HEK293 (cell line): Measurements from ENCODE around the gene ABAT.

Experiments
- CTCF ChIA-PET: fragments of 350-600 bp; formaldehyde crosslinking; extraction: SDS; loops from one replicate; lab custom pipeline; 2021; ENCODE audit warnings: antibody characterized with exemption; lab: Yijun Ruan, JAX
- POLR2A ChIA-PET: fragments of 300-600 bp; formaldehyde crosslinking; extraction: SDS; loops from one replicate; lab custom pipeline; 2020; ENCODE audit warnings: antibody characterized with exemption, inconsistent platforms; lab: Yijun Ruan, JAX
- H3K27ac ChIP-seq: fragments of 200-500 bp; sonication (Bioruptor generic); 2 replicates; pipeline ENCODE4 v1.5.1; 2014; ENCODE audit warnings: low read depth, low read length, control low read depth, inconsistent platforms; ENCODE audit errors: extremely low read depth
- H3K36me3 ChIP-seq, 2 experiments: fragments of 200-500 bp in 1 of 2; sonication (Bioruptor generic) in 1 of 2; 1 replicate in 1 of 2; 2 replicates in 1 of 2; pipeline ENCODE4 v1.5.1; 2014 to 2017; ENCODE audit warnings: inconsistent platforms in 2 of 2, low read length in 2 of 2; ENCODE audit not compliant: control insufficient read depth in 2 of 2, insufficient read depth in 1 of 2
- H3K4me1 ChIP-seq: fragments of 200-500 bp; sonication (Bioruptor generic); 2 replicates; pipeline ENCODE4 v1.5.1; 2014; ENCODE audit warnings: mild to moderate bottlenecking, low read length, inconsistent platforms; ENCODE audit not compliant: control insufficient read depth, insufficient read depth
- H3K4me3 ChIP-seq: 2 replicates; pipeline ENCODE4 v1.5.1; 2011; ENCODE audit warnings: low read depth, mild to moderate bottlenecking, control low read depth, low read length, moderate library complexity
- H3K9me3 ChIP-seq: fragments of 200-500 bp; sonication (Bioruptor generic); 2 replicates; pipeline ENCODE4 v1.5.1; 2014; ENCODE audit warnings: low read depth, low read length, inconsistent platforms; ENCODE audit not compliant: control insufficient read depth, insufficient read depth
- GLI2 ChIP-seq: fragments of 450-650 bp; formaldehyde crosslinking; IDR thresholded peaks from 2 replicates; pipeline ENCODE4; 2017; ENCODE audit warnings: missing biosample characterization, missing genetic modification characterization, low read depth, borderline replicate concordance
- GLIS2 ChIP-seq: fragments of 450-650 bp; formaldehyde crosslinking; IDR thresholded peaks from 2 replicates; pipeline ENCODE4 v1.5.1; 2016; ENCODE audit warnings: missing biosample characterization, missing genetic modification characterization
- KLF16 ChIP-seq: fragments of 450-650 bp; formaldehyde crosslinking; IDR thresholded peaks from 2 replicates; pipeline ENCODE4 v1.5.1; 2017; ENCODE audit warnings: missing biosample characterization, missing genetic modification characterization
- PRDM2 ChIP-seq: fragments of 450-650 bp; formaldehyde crosslinking; IDR thresholded peaks from 2 replicates; pipeline ENCODE4 v1.5.1; 2016; ENCODE audit warnings: missing biosample characterization, missing genetic modification characterization, borderline replicate concordance
- SCRT1 ChIP-seq: fragments of 450-650 bp; formaldehyde crosslinking; IDR thresholded peaks from 2 replicates; pipeline ENCODE4 v1.5.1; 2016; ENCODE audit warnings: missing biosample characterization, missing genetic modification characterization, borderline replicate concordance
- ZNF184 ChIP-seq: fragments of 450-650 bp; IDR thresholded peaks from 2 replicates; pipeline ENCODE4 v1.5.1; 2018; ENCODE audit warnings: missing biosample characterization, mild to moderate bottlenecking, missing genetic modification characterization
- ZNF19 ChIP-seq: fragments of 450-650 bp; formaldehyde crosslinking; IDR thresholded peaks from 2 replicates; pipeline ENCODE4; 2016; ENCODE audit warnings: missing biosample characterization, missing genetic modification characterization, low read depth
- ZNF2 ChIP-seq: fragments of 450-650 bp; formaldehyde crosslinking; IDR thresholded peaks from 2 replicates; pipeline ENCODE4 v1.5.1; 2016; ENCODE audit warnings: missing biosample characterization, missing genetic modification characterization
- ZNF274 ChIP-seq, 2 experiments: fragments of 200-500 bp in 1 of 2; fragments of 450-650 bp in 1 of 2; sonication (Bioruptor generic) in 1 of 2; formaldehyde crosslinking in 1 of 2; IDR thresholded peaks; 2 replicates each; pipeline versions ENCODE4 v1.5.1 to v1.6.1; 2014 to 2016; ENCODE audit warnings: borderline replicate concordance in 1 of 2, inconsistent platforms in 1 of 2, low read length in 1 of 2, missing biosample characterization in 1 of 2, missing genetic modification characterization in 1 of 2
- ZNF311 ChIP-seq: fragments of 450-650 bp; formaldehyde crosslinking; IDR thresholded peaks from 2 replicates; pipeline ENCODE4 v1.5.1; 2017; ENCODE audit warnings: missing biosample characterization, missing genetic modification characterization, borderline replicate concordance
- ZNF433 ChIP-seq: fragments of 450-650 bp; formaldehyde crosslinking; IDR thresholded peaks from 2 replicates; pipeline ENCODE4 v1.5.1; 2016; ENCODE audit warnings: missing biosample characterization, missing genetic modification characterization, low read depth
- ZNF449 ChIP-seq: fragments of 450-650 bp; formaldehyde crosslinking; IDR thresholded peaks from 2 replicates; pipeline ENCODE4 v1.5.1; 2017; ENCODE audit warnings: missing biosample characterization, mild to moderate bottlenecking, missing genetic modification characterization, moderate library complexity
- ZNF513 ChIP-seq: fragments of 450-650 bp; IDR thresholded peaks from 2 replicates; pipeline ENCODE4 v1.5.1; 2018; ENCODE audit warnings: missing biosample characterization, missing genetic modification characterization
- ZNF548 ChIP-seq: fragments of 450-650 bp; formaldehyde crosslinking; IDR thresholded peaks from 2 replicates; pipeline ENCODE4 v1.5.1; 2016; ENCODE audit warnings: missing biosample characterization, missing genetic modification characterization
- ZNF571 ChIP-seq: fragments of 450-650 bp; formaldehyde crosslinking; IDR thresholded peaks from 2 replicates; pipeline ENCODE4 v1.5.0; 2017; ENCODE audit warnings: missing biosample characterization, missing genetic modification characterization
- ZNF639 ChIP-seq: fragments of 450-650 bp; formaldehyde crosslinking; IDR thresholded peaks from 2 replicates; pipeline ENCODE4 v1.5.1; 2016; ENCODE audit warnings: missing biosample characterization, missing genetic modification characterization
- TF ChIP-seq, protein P1 (sequence below): fragments of 450-650 bp; formaldehyde crosslinking; IDR thresholded peaks from 2 replicates; pipeline ENCODE4 v1.5.1; 2016; ENCODE audit warnings: missing biosample characterization, missing genetic modification characterization

ABAT gene

GRCh38 chr16:8696880-8697279, 22.5 kb downstream of the ABAT start (continued):
- TF ChIP-seq GLIS2 (tag by site-specific recombination): no peak

- no peaks in the 10 kb centered on the region for H3K4me1 ChIP-seq
- no peak overlapping the region for H3K27ac ChIP-seq
- no peak overlapping the region for H3K4me3 ChIP-seq
- H3K36me3 ChIP-seq: no peaks in the 10 kb centered on the region
- no peaks in the 10 kb centered on the region for H3K9me3 ChIP-seq
- ChIA-PET CTCF (no interaction called here), POLR2A (interaction anchor here (0.5 kb wide), 1 partner anchor 16 kb away, joined by 3 read pairs; no protein-coding TSS in a partner anchor)
- TF ChIP-seq ZNF184 (tag by site-specific recombination) (no peak), ZNF571 (tag by site-specific recombination) (no peak), ZNF311 (tag by site-specific recombination) (no peak), KLF16 (tag by site-specific recombination) (no peak), ZNF433 (tag by site-specific recombination) (no peak)
- TF ChIP-seq, protein P1, sequence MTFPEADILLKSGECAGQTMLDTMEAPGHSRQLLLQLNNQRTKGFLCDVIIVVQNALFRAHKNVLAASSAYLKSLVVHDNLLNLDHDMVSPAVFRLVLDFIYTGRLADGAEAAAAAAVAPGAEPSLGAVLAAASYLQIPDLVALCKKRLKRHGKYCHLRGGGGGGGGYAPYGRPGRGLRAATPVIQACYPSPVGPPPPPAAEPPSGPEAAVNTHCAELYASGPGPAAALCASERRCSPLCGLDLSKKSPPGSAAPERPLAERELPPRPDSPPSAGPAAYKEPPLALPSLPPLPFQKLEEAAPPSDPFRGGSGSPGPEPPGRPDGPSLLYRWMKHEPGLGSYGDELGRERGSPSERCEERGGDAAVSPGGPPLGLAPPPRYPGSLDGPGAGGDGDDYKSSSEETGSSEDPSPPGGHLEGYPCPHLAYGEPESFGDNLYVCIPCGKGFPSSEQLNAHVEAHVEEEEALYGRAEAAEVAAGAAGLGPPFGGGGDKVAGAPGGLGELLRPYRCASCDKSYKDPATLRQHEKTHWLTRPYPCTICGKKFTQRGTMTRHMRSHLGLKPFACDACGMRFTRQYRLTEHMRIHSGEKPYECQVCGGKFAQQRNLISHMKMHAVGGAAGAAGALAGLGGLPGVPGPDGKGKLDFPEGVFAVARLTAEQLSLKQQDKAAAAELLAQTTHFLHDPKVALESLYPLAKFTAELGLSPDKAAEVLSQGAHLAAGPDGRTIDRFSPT: no peak
Observed at GRCh38 chr16:8697965-8698364, 23.5 kb downstream of the ABAT start.

- TF ChIP-seq ZNF513: no peak
- no peaks in the 10 kb centered on the region for H3K9me3 ChIP-seq
- ChIA-PET CTCF (no interaction called here), POLR2A (interaction anchor here (0.6 kb wide), 1 partner anchor 82 kb away, joined by 6 read pairs; no protein-coding TSS in a partner anchor)
- H3K27ac ChIP-seq: no peak overlapping the region
- H3K4me1 ChIP-seq: no peaks in the 10 kb centered on the region
- H3K4me3 ChIP-seq: no peak overlapping the region
- no peaks in the 10 kb centered on the region for H3K36me3 ChIP-seq
Observed at GRCh38 chr16:8703693-8704092, 29.3 kb downstream of the ABAT start.

DNA sequence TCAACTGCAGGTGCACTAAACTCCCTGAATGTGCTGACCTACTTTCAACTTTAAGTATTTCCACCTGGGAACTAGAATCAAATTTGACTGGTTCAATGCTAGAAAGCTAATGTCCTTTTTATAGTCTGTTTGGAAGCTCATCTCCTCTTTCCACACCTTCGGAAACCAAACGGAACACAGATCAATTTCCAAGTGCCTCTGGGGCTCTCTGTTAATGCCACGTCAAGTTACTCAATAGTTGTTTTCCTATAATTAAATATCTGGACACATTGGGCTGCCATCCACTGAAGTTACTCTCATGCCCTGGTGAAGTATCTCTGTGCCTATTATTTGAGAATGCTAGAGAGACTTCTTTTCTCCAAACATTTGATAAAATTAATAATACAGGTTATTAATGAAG, 29.7 kb downstream of the ABAT start:
- no peaks in the 10 kb centered on the region for H3K9me3 ChIP-seq
- no peaks in the 10 kb centered on the region for H3K36me3 ChIP-seq
- H3K27ac ChIP-seq: no peak overlapping the region
- H3K4me1 ChIP-seq: no peaks in the 10 kb centered on the region
- ChIA-PET CTCF (no interaction called here), POLR2A (no interaction called here)
- H3K4me3 ChIP-seq: no peak overlapping the region
- TF ChIP-seq ZNF548 (no peak), ZNF19 (tag by site-specific recombination) (no peak), ZNF449 (tag by site-specific recombination) (no peak), GLI2 (tag by site-specific recombination) (no peak), ZNF2 (no peak), SCRT1 (tag by site-specific recombination) (no peak), ZNF274 (IDR thresholded peaks at IDR 0.05; ENCODE audit: low read length) (no peak), ZNF274 (tag by site-specific recombination; IDR thresholded peaks at IDR 0.05; ENCODE audit: borderline replicate concordance) (no peak), PRDM2 (no peak), ZNF639 (tag by site-specific recombination) (no peak)
